K562 (cell line): Measurements from ENCODE around the gene RAB5B. TPM values are rescaled to one million over a fixed set of nuclear protein-coding genes. Genes with fewer than 3 reads are reported as not detected.

ENCODE experiments used
- ATAC-seq: fragments of 200-7000 bp; cut with Tn5 transposase; 3 replicates; pipeline ENCODE4 v1.9.1; 2020; ENCODE audit warnings: moderate library complexity
- BruUV-seq: library from RNA; stranded (reverse); fragments of 400-500 nt; replicated peaks from 2 replicates; lab custom pipeline; 2021; lab: Mats Ljungman, UMichigan
- CTCF ChIA-PET: fragments of 300-600 bp; formaldehyde crosslinking; extraction: SDS; loops from one replicate; lab custom pipeline; 2021; ENCODE audit warnings: low intra/inter-chr PET ratio; lab: Yijun Ruan, JAX
- POLR2A ChIA-PET: fragments of 300-600, 350-650 bp; sonication (Branson Sonifier 250); formaldehyde crosslinking; extraction: SDS; loops from one replicate; lab custom pipeline; 2021; ENCODE audit warnings: antibody characterized with exemption, inconsistent platforms; lab: Yijun Ruan, JAX
- DNase-seq, 4 experiments: peaks; one replicate each; pipeline versions ENCODE4 v3.0.0 to v3.0.0-alpha.2; 2011 to 2018; ENCODE audit warnings: low spot score in 3 of 4, mixed read lengths in 3 of 4; ENCODE audit errors: extremely low read depth in 1 of 4
- FAIRE-seq: peaks from 2 replicates; lab custom pipeline; 2011; peaks lifted over from hg19 to GRCh38; lab: Jason Lieb, UNC
- H2AFZ ChIP-seq: 2 replicates; pipeline ENCODE4 v1.6.0; 2011; ENCODE audit warnings: low read depth, low read length, control low read depth, inconsistent platforms
- H3K27ac ChIP-seq: fragments of 200-600 bp; 3 replicates; pipeline ENCODE4 v1.8.0; 2011; ENCODE audit warnings: low read depth, mild to moderate bottlenecking, control low read depth, inconsistent platforms, low read length, moderate library complexity, mixed read lengths; ENCODE audit errors: extremely low read depth
- H3K27me3 ChIP-seq, 2 experiments: fragments of 300-600 bp in 1 of 2; 2 replicates in 1 of 2; 3 replicates in 1 of 2; pipeline versions ENCODE4 v1.6.0 to v1.8.0; 2011; ENCODE audit warnings: inconsistent platforms in 2 of 2, low read length in 2 of 2, mild to moderate bottlenecking in 1 of 2, mixed read lengths in 1 of 2, moderate library complexity in 1 of 2; ENCODE audit not compliant: control insufficient read depth in 2 of 2, insufficient read depth in 2 of 2
- H3K36me3 ChIP-seq: fragments of 300-600 bp; 3 replicates; pipeline ENCODE4 v1.8.0; 2011; ENCODE audit warnings: mild to moderate bottlenecking, low read length, inconsistent platforms; ENCODE audit not compliant: control insufficient read depth, insufficient read depth
- H3K4me1 ChIP-seq, 2 experiments: fragments of 200-600 bp in 1 of 2; replicated peaks in 1 of 2; 2 replicates in 1 of 2; 3 replicates in 1 of 2; pipeline versions ENCODE4 v1.5.1 to v1.8.0; 2011; ENCODE audit warnings: inconsistent platforms in 2 of 2, low read length in 2 of 2, mild to moderate bottlenecking in 1 of 2, mixed read lengths in 1 of 2, moderate library complexity in 1 of 2; ENCODE audit not compliant: control insufficient read depth in 2 of 2, insufficient read depth in 2 of 2
- H3K4me2 ChIP-seq: 2 replicates; pipeline ENCODE4 v1.6.1; 2011; ENCODE audit warnings: low read length, control low read depth, inconsistent platforms, mixed read lengths; ENCODE audit not compliant: insufficient read depth
- H3K4me3 ChIP-seq: fragments of 200-600 bp; sonication (generic), shearing (Covaris generic); 2 replicates; pipeline ENCODE4 v1.5.1; 2016; ENCODE audit warnings: control low read depth, inconsistent platforms
- H3K79me2 ChIP-seq: fragments of 200-600 bp; 3 replicates; pipeline ENCODE4 v1.8.0; 2011; ENCODE audit warnings: low read length, inconsistent platforms; ENCODE audit not compliant: control insufficient read depth, insufficient read depth
- H3K9ac ChIP-seq, 2 experiments: 2 replicates each; pipeline versions ENCODE4 v1.6.0 to v1.6.1; 2011; ENCODE audit warnings: low read depth in 2 of 2, low read length in 2 of 2, control low read depth in 1 of 2, inconsistent platforms in 1 of 2, mild to moderate bottlenecking in 1 of 2, mixed read lengths in 1 of 2; ENCODE audit not compliant: insufficient read depth in 1 of 2
- H3K9me1 ChIP-seq: one replicate; pipeline ENCODE4 v1.6.0; 2011; ENCODE audit warnings: inconsistent platforms, mild to moderate bottlenecking, low read length, moderate library complexity; ENCODE audit not compliant: control insufficient read depth, insufficient read depth
- H3K9me3 ChIP-seq: replicated peaks from 2 replicates; pipeline ENCODE4 v1.5.1; 2011; ENCODE audit warnings: low read depth, low read length, inconsistent platforms; ENCODE audit not compliant: control insufficient read depth, insufficient read depth
- H4K20me1 ChIP-seq: replicated peaks from 2 replicates; pipeline ENCODE4 v1.6.1; 2011; ENCODE audit warnings: low read length, inconsistent platforms, mixed read lengths; ENCODE audit not compliant: control insufficient read depth, insufficient read depth
- ATF6 ChIP-seq: sonication (generic); formaldehyde crosslinking; IDR thresholded peaks from 2 replicates; pipeline ENCODE4 v1.4.0; 2020; ENCODE audit warnings: mild to moderate bottlenecking, missing genetic modification reagents
- HMGN3 ChIP-seq: IDR thresholded peaks from 2 replicates; pipeline ENCODE4 v1.6.1; 2011; ENCODE audit warnings: borderline replicate concordance, low read depth, mild to moderate bottlenecking, mixed read lengths, low read length; ENCODE audit not compliant: insufficient read length; ENCODE audit errors: extremely low read depth
- KAT8 ChIP-seq: fragments of 450-650 bp; IDR thresholded peaks from 2 replicates; pipeline ENCODE4 v1.6.1; 2016; ENCODE audit warnings: low read depth, mild to moderate bottlenecking
- MAFK ChIP-seq: IDR thresholded peaks from 2 replicates; pipeline ENCODE4 v1.6.1; 2011; ENCODE audit warnings: low read length, improper control_type of control experiment
- NFIC ChIP-seq: fragments of 450-650 bp; IDR thresholded peaks from 2 replicates; pipeline ENCODE4 v1.6.1; 2017; ENCODE audit warnings: mild to moderate bottlenecking, inconsistent platforms
- WGBS: fragments of 100-300 bp; shearing (Covaris generic); methylation state at CpG from one replicate; pipeline ENCODE4 v1.1.6; 2016; ENCODE audit warnings: low coverage, mixed read lengths; ENCODE audit not compliant: insufficient coverage; ENCODE audit errors: missing lambda C conversion rate; 5-methylcytosine and 5-hydroxymethylcytosine counted together
- in situ Hi-C: fragments of 300-500 bp; cut with MboI; formaldehyde crosslinking; loops from 4 replicates; pipeline ENCODE4 v1.15.0; 2018; ENCODE audit warnings: inconsistent platforms, mixed read lengths
- intact Hi-C: fragments of 100-400 bp; cut with micrococcal nuclease; formaldehyde crosslinking; loops from 2 replicates; pipeline ENCODE4 v1.14.2; 2022
- polyA plus RNA-seq, 8 experiments: library from polyadenylated mRNA; depleted of rRNA in 4 of 8; stranded (reverse) in 5 of 8; unstranded in 3 of 8; fragments of >200 nt; fragmentation: Nextera tagmentation in 2 of 8; fragmentation: Illumina TruSeq in 1 of 8; extraction: Ambion mirVana in 2 of 8; extraction: Trizol in 1 of 8; gene quantifications; 2 replicates each; pipeline versions ENCODE4 v1.2.1 to v1.2.3, GENCODE V29; 2011 to 2014; ENCODE audit warnings: inconsistent platforms in 1 of 8, missing spikeins in 1 of 8
- total RNA-seq, 7 experiments: library from RNA; depleted of rRNA in 6 of 7; stranded (reverse); fragments of >200 nt in 6 of 7; fragmentation: Illumina TruSeq in 2 of 7; extraction: Trizol in 2 of 7; gene quantifications; 2 replicates each; pipeline versions ENCODE4 v1.2.1 to v1.2.3, GENCODE V29; 2011 to 2021; ENCODE audit warnings: low replicate concordance in 1 of 7
- TF ChIP-seq, protein P1 (sequence below): sonication (generic); formaldehyde crosslinking; IDR thresholded peaks from 2 replicates; pipeline ENCODE4 v1.8.0; 2023; ENCODE audit warnings: missing genetic modification reagents, mild to moderate bottlenecking, borderline replicate concordance

RAB5B gene
- total and polyA plus RNA-seq, 9 of the 15 experiments (the other 6 are each of a cell fraction or from before 2014, with no cell fraction given), result 6.8 to 73.8 (median 25.2) TPM

DNA sequence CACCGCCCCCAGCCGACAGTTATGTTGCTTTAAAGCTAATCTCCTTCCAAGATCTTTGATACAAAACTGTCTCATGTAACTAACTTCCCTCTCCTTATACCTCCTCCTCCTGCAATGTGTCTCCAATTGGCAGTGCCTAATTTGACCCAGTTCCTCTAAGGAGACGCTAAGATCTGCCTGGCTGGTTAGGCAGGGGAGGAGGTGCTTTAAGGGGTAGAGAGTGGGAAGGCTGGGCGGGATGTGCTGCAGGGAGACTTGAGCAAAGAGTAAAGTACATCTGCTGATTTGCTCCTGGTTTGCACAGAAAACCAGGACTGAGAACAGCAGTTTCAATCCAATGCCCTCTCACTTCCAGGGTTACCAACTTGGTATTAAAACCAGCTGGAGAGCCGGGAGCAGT lies 39.6 kb downstream of the RAB5B start (continued):
- TF ChIP-seq, protein P1, sequence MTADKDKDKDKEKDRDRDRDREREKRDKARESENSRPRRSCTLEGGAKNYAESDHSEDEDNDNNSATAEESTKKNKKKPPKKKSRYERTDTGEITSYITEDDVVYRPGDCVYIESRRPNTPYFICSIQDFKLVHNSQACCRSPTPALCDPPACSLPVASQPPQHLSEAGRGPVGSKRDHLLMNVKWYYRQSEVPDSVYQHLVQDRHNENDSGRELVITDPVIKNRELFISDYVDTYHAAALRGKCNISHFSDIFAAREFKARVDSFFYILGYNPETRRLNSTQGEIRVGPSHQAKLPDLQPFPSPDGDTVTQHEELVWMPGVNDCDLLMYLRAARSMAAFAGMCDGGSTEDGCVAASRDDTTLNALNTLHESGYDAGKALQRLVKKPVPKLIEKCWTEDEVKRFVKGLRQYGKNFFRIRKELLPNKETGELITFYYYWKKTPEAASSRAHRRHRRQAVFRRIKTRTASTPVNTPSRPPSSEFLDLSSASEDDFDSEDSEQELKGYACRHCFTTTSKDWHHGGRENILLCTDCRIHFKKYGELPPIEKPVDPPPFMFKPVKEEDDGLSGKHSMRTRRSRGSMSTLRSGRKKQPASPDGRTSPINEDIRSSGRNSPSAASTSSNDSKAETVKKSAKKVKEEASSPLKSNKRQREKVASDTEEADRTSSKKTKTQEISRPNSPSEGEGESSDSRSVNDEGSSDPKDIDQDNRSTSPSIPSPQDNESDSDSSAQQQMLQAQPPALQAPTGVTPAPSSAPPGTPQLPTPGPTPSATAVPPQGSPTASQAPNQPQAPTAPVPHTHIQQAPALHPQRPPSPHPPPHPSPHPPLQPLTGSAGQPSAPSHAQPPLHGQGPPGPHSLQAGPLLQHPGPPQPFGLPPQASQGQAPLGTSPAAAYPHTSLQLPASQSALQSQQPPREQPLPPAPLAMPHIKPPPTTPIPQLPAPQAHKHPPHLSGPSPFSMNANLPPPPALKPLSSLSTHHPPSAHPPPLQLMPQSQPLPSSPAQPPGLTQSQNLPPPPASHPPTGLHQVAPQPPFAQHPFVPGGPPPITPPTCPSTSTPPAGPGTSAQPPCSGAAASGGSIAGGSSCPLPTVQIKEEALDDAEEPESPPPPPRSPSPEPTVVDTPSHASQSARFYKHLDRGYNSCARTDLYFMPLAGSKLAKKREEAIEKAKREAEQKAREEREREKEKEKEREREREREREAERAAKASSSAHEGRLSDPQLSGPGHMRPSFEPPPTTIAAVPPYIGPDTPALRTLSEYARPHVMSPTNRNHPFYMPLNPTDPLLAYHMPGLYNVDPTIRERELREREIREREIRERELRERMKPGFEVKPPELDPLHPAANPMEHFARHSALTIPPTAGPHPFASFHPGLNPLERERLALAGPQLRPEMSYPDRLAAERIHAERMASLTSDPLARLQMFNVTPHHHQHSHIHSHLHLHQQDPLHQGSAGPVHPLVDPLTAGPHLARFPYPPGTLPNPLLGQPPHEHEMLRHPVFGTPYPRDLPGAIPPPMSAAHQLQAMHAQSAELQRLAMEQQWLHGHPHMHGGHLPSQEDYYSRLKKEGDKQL, result no peak
- TF ChIP-seq HMGN3 (no peak), MAFK (no peak)

- no peak for ATAC-seq
- DNase-seq, result no peak
- H4K20me1 ChIP-seq, result no peaks in the 10 kb centered on the region
- no peaks in the 10 kb centered on the region for H3K9me1 ChIP-seq
- no peak for TF ChIP-seq ATF6
- TF ChIP-seq NFIC, result peak; percentile 59
- no peak for TF ChIP-seq KAT8
- TF ChIP-seq, all 486 proteins: peak for 1
- Histone ChIP-seq H3K4me2 (no peak overlapping the region), H3K9me3 (no peaks in the 10 kb centered on the region), H3K36me3 (no peaks in the 10 kb centered on the region), H3K27ac (no peak overlapping the region), H3K4me1 (peaks cover 0 to 38% of the 10 kb centered on the region in 2 experiments; a peak in 3 of 5 replicates), H3K27me3 (no peaks in the 10 kb centered on the region), H3K4me3 (no peak overlapping the region), H3K79me2 (peaks cover 1% of the 10 kb centered on the region; the same call in 1 of the 3 replicates), H2AFZ (no peak overlapping the region), H3K9ac (no peak overlapping the region)
- intact Hi-C loops, result no loop called here
- in situ Hi-C loops, result no loop called here
- CTCF ChIA-PET, result interaction anchor here (0.6 kb wide), 1 partner anchor 20 kb away, joined by 4 read pairs; no protein-coding TSS in a partner anchor
- POLR2A ChIA-PET, result interaction anchor here (1.0 to 1.5 kb wide), 3 partner anchors 14 to 18 kb away, joined by 3 to 5 read pairs (median 4); partner anchors contain the start of gene SUOX
- BruUV-seq, result no TSS peak
- FAIRE-seq, result peak; percentile 54
- WGBS, result 18% methylated on average over 2 of the region's 2 CpGs
Measured at GRCh38 chr12:56014205-56014604, 40.3 kb downstream of the RAB5B start.
